DND-41 (cell line): ENCODE measurements around the gene ADRM1.

Source experiments
- ATAC-seq: fragments of 200-7000 bp; cut with Tn5 transposase; 3 replicates; pipeline ENCODE4 v1.9.1; 2021; ENCODE audit warnings: low read depth; ENCODE audit not compliant: insufficient read depth
- DNase-seq: peaks from one replicate; pipeline ENCODE4 v3.0.0-alpha.2; 2020
- H2AFZ ChIP-seq: 2 replicates; pipeline ENCODE4 v1.6.0; 2012; ENCODE audit warnings: low read depth, low read length
- H3K27ac ChIP-seq: 2 replicates; pipeline ENCODE4 v1.5.1; 2012; ENCODE audit warnings: low read length, inconsistent platforms
- H3K27me3 ChIP-seq: fragments of 200-600 bp; sonication (generic); 2 replicates; pipeline ENCODE4 v1.6.0; 2012; ENCODE audit warnings: low read length, mild to moderate bottlenecking, inconsistent platforms; ENCODE audit not compliant: insufficient read depth, poor library complexity
- H3K36me3 ChIP-seq: 2 replicates; pipeline ENCODE4 v1.5.1; 2012; ENCODE audit warnings: low read length, inconsistent platforms; ENCODE audit not compliant: insufficient read depth
- H3K4me1 ChIP-seq: 2 replicates; pipeline ENCODE4 v1.5.1; 2012; ENCODE audit warnings: mild to moderate bottlenecking, low read length; ENCODE audit not compliant: insufficient read depth
- H3K4me2 ChIP-seq: 2 replicates; pipeline ENCODE4 v1.6.0; 2012; ENCODE audit warnings: mild to moderate bottlenecking, moderate library complexity, low read length, inconsistent platforms; ENCODE audit not compliant: insufficient read depth
- H3K4me3 ChIP-seq, 2 experiments: fragments of 200-600 bp in 1 of 2; shearing (Covaris generic) in 1 of 2; 2 replicates each; pipeline ENCODE4 v1.5.1; 2012 to 2016; ENCODE audit warnings: inconsistent platforms in 2 of 2, low read length in 2 of 2, mild to moderate bottlenecking in 2 of 2, low read depth in 1 of 2, moderate library complexity in 1 of 2
- H3K79me2 ChIP-seq: 2 replicates; pipeline ENCODE4 v1.6.0; 2012; ENCODE audit warnings: low read length, inconsistent platforms; ENCODE audit not compliant: insufficient read depth
- H3K9ac ChIP-seq: 2 replicates; pipeline ENCODE4 v1.6.0; 2012; ENCODE audit warnings: low read depth, mild to moderate bottlenecking, inconsistent platforms, low read length, moderate library complexity
- H3K9me3 ChIP-seq: 2 replicates; pipeline ENCODE4 v1.5.1; 2012; ENCODE audit warnings: low read length, moderate library complexity, mild to moderate bottlenecking, inconsistent platforms; ENCODE audit not compliant: insufficient read depth, severe bottlenecking
- H4K20me1 ChIP-seq: 2 replicates; pipeline ENCODE4 v1.6.0; 2012; ENCODE audit warnings: low read length; ENCODE audit not compliant: insufficient read depth
- EZH2 ChIP-seq: IDR thresholded peaks from 3 replicates; pipeline ENCODE4 v1.6.1; 2012; ENCODE audit warnings: borderline replicate concordance, low read depth, mild to moderate bottlenecking, moderate library complexity, low read length, inconsistent platforms; ENCODE audit not compliant: severe bottlenecking
- TF ChIP-seq, protein P1 (sequence below): IDR thresholded peaks from 2 replicates; pipeline ENCODE4 v1.5.1; 2012; ENCODE audit warnings: borderline replicate concordance, low read length, moderate library complexity, mild to moderate bottlenecking; ENCODE audit not compliant: poor library complexity, severe bottlenecking; ENCODE audit errors: extremely low read depth

The ADRM1 gene

DNA sequence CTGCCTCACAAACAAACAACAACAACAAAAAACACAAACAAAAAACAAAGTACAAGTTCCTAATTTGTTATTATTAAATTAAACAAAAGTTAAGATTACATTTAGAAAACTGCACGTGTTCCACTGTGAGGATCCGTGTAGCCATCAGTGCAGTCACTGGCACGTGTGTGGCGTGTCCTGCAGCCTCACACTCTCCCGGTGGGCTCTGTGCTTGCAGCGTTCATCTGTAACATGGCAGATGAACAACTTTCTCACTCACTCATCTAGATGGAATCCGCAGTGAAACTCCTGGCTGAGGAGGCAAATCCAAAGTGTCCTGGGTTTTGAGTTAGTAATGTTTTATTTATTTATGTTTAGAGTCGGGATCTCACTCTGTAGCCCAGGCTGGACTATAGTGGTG, 12.9 kb upstream of the ADRM1 start:
- Histone ChIP-seq H3K27ac (no peak overlapping the region), H3K36me3 (peaks cover 63% of the 10 kb centered on the region), H3K9ac (no peak overlapping the region), H3K9me3 (no peaks in the 10 kb centered on the region), H3K4me1 (no peaks in the 10 kb centered on the region), H3K4me3 (no peak overlapping the region), H3K4me2 (no peak overlapping the region), H3K27me3 (no peaks in the 10 kb centered on the region), H2AFZ (no peak overlapping the region), H4K20me1 (no peaks in the 10 kb centered on the region), H3K79me2 (no peaks in the 10 kb centered on the region)
- DNase-seq (no peak), ATAC-seq (no peak)
- TF ChIP-seq, protein P1, sequence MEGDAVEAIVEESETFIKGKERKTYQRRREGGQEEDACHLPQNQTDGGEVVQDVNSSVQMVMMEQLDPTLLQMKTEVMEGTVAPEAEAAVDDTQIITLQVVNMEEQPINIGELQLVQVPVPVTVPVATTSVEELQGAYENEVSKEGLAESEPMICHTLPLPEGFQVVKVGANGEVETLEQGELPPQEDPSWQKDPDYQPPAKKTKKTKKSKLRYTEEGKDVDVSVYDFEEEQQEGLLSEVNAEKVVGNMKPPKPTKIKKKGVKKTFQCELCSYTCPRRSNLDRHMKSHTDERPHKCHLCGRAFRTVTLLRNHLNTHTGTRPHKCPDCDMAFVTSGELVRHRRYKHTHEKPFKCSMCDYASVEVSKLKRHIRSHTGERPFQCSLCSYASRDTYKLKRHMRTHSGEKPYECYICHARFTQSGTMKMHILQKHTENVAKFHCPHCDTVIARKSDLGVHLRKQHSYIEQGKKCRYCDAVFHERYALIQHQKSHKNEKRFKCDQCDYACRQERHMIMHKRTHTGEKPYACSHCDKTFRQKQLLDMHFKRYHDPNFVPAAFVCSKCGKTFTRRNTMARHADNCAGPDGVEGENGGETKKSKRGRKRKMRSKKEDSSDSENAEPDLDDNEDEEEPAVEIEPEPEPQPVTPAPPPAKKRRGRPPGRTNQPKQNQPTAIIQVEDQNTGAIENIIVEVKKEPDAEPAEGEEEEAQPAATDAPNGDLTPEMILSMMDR = no peak
- no peak for TF ChIP-seq EZH2

DNA sequence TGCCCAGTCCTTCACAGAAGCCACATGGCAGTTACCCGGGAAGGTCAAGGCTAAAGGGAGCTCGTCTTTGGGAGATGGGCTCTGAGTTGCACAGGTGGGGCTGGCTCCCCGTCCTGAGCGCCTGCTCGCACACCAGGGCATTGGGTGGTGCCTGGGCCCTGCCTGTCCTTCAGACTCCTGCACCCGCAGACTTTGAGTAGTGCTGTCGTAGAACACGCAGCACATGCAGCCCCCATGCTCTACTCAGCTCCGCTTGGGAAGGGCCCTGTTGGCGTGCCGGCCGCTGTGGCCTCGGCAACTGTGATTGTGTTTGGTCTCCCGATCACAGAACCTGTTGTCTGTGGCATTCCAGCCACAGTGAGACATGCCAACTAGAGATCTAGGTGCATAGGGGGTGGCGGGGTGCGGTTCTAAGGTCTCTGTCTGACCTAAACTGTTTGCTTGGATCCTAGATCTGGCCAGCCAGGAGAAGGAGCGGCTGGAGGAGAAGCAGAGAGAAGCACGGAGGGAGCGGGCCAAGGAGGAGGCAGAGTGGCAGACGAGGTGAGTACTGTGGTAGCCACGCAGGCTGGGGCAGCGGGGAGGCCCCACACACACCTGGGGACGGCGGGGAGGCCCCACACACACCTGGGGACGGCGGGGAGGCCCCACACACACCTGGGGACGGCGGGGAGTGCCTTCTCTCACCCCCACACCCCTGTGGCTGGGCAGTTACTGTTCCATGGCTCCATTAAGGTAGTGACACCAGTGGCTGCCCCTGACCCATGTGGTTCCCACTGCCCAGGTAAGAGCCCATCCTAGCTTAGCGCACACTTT, 11.3 kb upstream of the ADRM1 start:
- Histone ChIP-seq H3K9ac (no peak overlapping the region), H4K20me1 (no peaks in the 10 kb centered on the region; the same call in 1 of the 2 replicates), H3K79me2 (no peaks in the 10 kb centered on the region), H3K9me3 (no peaks in the 10 kb centered on the region), H3K4me1 (no peaks in the 10 kb centered on the region), H3K27me3 (no peaks in the 10 kb centered on the region), H3K4me2 (no peak overlapping the region), H3K27ac (no peak overlapping the region), H3K36me3 (peaks cover 67% of the 10 kb centered on the region), H3K4me3 (no peak overlapping the region), H2AFZ (no peak overlapping the region)
- TF ChIP-seq, protein P1 = no peak
- no peak for TF ChIP-seq EZH2
- no peak for ATAC-seq
- no peak for DNase-seq

DNA sequence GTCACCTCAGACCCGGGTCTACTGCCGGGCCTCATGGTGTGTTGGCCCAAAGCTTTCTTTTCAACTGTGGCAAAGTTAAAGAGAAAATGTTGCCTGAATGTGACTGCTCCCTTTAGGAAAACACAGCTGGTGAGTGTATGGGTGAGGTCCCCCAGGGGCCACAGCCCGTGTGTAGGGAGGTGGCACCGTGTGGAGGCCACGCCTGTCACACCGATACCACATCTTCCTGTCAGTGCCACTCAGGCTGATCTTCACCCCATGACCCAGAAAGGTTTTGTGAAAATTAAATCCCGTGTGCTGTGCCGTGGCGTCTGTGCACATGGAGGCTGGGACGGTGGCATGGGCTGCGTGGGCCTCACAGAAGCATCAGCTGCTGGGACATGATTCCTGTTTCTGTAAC, 10.7 kb upstream of the ADRM1 start:
- Histone ChIP-seq H3K9me3 (no peaks in the 10 kb centered on the region), H3K4me2 (no peak overlapping the region), H3K4me3 (no peak overlapping the region), H3K9ac (no peak overlapping the region), H4K20me1 (no peaks in the 10 kb centered on the region; the same call in 1 of the 2 replicates), H3K27me3 (no peaks in the 10 kb centered on the region), H3K4me1 (no peaks in the 10 kb centered on the region), H3K27ac (no peak overlapping the region), H2AFZ (no peak overlapping the region), H3K79me2 (no peaks in the 10 kb centered on the region), H3K36me3 (peaks cover 67% of the 10 kb centered on the region)
- TF ChIP-seq, protein P1 = no peak
- TF ChIP-seq EZH2 = no peak
- no peak for DNase-seq
- no peak for ATAC-seq
